ENCODE results near the gene CAPZA2.

DNA sequence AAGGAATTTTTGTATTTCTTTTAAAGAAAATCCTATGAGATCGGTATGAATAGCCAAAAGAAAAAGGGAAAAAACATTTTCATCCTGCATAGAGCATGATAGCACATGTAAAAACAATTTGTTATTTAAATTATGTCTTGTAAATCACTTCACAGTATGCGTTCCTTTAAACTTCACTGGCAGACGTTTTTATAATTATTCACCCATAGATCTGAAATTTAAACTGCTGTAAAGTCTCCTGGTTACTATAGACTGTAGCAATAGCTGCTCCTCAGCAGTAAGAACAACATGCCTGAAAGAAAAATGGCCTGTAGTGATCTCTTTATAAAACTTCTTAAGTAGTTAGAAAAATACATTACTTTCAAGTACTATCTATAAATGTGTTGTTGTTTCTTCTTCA is 26.5 kb downstream of the CAPZA2 start:
- no peak for TF ChIP-seq CTCF (IDR thresholded peaks at IDR 0.05)
- TF ChIP-seq POLR2A (IDR thresholded peaks at IDR 0.05): no peak

Measured in heart left ventricle (tissue), 13 donors.